ENCODE results near the gene BSCL2. TPM values are rescaled to one million over a fixed set of nuclear protein-coding genes. Genes with fewer than 3 reads are reported as not detected.

Gene BSCL2
- total and polyA plus RNA-seq, 2 of the 13 experiments (the other 11 are each of a cell fraction or from before 2014, with no cell fraction given): 19.5 to 21.1 TPM

DNA sequence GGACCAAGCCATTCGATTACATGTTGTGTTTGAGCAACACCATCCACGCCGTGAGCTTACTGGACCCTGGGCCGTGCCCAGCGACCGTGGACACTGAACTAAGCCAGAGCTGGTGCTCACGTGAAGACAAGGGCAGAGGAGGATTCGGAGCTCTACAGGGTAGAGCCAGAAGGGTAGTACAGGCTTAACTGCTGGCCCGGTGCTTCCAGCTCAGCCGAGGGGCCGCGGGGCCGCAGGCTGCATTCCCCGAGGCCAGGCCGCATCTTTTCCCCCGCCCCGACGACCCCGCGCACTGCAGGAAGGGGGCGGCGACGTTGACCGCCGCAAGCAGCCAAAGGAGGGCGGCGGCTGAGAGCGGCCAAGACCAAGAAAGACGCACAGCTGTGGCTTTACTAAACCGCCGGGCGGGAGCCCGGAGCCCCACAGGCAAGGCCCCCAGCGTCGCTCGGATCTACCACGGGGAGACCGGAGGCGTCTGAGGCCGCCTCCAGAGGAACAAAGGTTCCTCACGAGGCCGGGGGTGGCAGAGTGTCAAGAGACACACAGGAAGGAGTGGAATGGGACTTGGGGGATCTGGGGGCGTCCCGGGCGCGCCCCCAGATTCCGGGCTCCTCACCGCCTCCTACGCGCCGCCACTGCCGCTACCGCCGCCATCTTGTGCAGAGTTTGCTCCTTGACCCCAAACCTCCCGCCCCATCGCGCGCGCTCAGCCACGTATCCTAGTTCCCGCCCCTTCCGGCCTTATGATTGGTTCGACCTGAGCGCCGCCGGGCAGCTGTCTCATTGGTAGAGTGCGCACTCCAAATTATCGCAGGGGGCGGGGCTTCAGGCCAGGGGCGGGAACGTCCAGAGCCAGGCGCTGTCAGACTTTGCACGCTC, 61.0 kb downstream of the BSCL2 start, which contains the start of gene GANAB (continued):
- TF ChIP-seq, protein P1, sequence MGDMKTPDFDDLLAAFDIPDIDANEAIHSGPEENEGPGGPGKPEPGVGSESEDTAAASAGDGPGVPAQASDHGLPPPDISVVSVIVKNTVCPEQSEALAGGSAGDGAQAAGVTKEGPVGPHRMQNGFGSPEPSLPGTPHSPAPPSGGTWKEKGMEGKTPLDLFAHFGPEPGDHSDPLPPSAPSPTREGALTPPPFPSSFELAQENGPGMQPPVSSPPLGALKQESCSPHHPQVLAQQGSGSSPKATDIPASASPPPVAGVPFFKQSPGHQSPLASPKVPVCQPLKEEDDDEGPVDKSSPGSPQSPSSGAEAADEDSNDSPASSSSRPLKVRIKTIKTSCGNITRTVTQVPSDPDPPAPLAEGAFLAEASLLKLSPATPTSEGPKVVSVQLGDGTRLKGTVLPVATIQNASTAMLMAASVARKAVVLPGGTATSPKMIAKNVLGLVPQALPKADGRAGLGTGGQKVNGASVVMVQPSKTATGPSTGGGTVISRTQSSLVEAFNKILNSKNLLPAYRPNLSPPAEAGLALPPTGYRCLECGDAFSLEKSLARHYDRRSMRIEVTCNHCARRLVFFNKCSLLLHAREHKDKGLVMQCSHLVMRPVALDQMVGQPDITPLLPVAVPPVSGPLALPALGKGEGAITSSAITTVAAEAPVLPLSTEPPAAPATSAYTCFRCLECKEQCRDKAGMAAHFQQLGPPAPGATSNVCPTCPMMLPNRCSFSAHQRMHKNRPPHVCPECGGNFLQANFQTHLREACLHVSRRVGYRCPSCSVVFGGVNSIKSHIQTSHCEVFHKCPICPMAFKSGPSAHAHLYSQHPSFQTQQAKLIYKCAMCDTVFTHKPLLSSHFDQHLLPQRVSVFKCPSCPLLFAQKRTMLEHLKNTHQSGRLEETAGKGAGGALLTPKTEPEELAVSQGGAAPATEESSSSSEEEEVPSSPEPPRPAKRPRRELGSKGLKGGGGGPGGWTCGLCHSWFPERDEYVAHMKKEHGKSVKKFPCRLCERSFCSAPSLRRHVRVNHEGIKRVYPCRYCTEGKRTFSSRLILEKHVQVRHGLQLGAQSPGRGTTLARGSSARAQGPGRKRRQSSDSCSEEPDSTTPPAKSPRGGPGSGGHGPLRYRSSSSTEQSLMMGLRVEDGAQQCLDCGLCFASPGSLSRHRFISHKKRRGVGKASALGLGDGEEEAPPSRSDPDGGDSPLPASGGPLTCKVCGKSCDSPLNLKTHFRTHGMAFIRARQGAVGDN (CRISPR knock-in tag; IDR thresholded peaks at IDR 0.05): peak; percentile 76
- peak; percentile 18; the same call in 1 of the 2 replicates for TF ChIP-seq MIXL1 (CRISPR knock-in tag; IDR thresholded peaks at IDR 0.05)
- TF ChIP-seq, protein P2, sequence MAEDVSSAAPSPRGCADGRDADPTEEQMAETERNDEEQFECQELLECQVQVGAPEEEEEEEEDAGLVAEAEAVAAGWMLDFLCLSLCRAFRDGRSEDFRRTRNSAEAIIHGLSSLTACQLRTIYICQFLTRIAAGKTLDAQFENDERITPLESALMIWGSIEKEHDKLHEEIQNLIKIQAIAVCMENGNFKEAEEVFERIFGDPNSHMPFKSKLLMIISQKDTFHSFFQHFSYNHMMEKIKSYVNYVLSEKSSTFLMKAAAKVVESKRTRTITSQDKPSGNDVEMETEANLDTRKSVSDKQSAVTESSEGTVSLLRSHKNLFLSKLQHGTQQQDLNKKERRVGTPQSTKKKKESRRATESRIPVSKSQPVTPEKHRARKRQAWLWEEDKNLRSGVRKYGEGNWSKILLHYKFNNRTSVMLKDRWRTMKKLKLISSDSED (CRISPR knock-in tag; IDR thresholded peaks at IDR 0.05): no peak
- TF ChIP-seq NFKB2 (CRISPR knock-in tag; IDR thresholded peaks at IDR 0.05; ENCODE audit: borderline replicate concordance): peak; percentile 21; the same call in 1 of the 2 replicates
- TF ChIP-seq GLI4 (CRISPR knock-in tag; IDR thresholded peaks at IDR 0.05; ENCODE audit: borderline replicate concordance): peak; percentile 52; the same call in 1 of the 2 replicates
- TF ChIP-seq POLR2AphosphoS2 (IDR thresholded peaks at IDR 0.05; ENCODE audit: low read depth, low read length): 0 out of 2 replicates have a peak, but pooled peaks have one; percentile 54
- peak; percentile 26; the same call in 1 of the 2 replicates for TF ChIP-seq ZNF709 (CRISPR knock-in tag; IDR thresholded peaks at IDR 0.05)
- TF ChIP-seq TGIF2 (CRISPR knock-in tag; IDR thresholded peaks at IDR 0.05): peak; percentile 74
- no peak for TF ChIP-seq CEBPB (IDR thresholded peaks at IDR 0.05; ENCODE audit: borderline replicate concordance, low read depth, low read length)
- no peak for TF ChIP-seq PCBP2 (optimal IDR thresholded peaks at IDR 0.05; ENCODE audit: low read depth, low read length, poor library complexity, severe bottlenecking)
- TF ChIP-seq, protein P3, sequence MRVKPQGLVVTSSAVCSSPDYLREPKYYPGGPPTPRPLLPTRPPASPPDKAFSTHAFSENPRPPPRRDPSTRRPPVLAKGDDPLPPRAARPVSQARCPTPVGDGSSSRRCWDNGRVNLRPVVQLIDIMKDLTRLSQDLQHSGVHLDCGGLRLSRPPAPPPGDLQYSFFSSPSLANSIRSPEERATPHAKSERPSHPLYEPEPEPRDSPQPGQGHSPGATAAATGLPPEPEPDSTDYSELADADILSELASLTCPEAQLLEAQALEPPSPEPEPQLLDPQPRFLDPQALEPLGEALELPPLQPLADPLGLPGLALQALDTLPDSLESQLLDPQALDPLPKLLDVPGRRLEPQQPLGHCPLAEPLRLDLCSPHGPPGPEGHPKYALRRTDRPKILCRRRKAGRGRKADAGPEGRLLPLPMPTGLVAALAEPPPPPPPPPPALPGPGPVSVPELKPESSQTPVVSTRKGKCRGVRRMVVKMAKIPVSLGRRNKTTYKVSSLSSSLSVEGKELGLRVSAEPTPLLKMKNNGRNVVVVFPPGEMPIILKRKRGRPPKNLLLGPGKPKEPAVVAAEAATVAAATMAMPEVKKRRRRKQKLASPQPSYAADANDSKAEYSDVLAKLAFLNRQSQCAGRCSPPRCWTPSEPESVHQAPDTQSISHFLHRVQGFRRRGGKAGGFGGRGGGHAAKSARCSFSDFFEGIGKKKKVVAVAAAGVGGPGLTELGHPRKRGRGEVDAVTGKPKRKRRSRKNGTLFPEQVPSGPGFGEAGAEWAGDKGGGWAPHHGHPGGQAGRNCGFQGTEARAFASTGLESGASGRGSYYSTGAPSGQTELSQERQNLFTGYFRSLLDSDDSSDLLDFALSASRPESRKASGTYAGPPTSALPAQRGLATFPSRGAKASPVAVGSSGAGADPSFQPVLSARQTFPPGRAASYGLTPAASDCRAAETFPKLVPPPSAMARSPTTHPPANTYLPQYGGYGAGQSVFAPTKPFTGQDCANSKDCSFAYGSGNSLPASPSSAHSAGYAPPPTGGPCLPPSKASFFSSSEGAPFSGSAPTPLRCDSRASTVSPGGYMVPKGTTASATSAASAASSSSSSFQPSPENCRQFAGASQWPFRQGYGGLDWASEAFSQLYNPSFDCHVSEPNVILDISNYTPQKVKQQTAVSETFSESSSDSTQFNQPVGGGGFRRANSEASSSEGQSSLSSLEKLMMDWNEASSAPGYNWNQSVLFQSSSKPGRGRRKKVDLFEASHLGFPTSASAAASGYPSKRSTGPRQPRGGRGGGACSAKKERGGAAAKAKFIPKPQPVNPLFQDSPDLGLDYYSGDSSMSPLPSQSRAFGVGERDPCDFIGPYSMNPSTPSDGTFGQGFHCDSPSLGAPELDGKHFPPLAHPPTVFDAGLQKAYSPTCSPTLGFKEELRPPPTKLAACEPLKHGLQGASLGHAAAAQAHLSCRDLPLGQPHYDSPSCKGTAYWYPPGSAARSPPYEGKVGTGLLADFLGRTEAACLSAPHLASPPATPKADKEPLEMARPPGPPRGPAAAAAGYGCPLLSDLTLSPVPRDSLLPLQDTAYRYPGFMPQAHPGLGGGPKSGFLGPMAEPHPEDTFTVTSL (CRISPR knock-in tag; IDR thresholded peaks at IDR 0.05; ENCODE audit: borderline replicate concordance): peak; percentile 27; the same call in 1 of the 2 replicates
- TF ChIP-seq POLR2G (IDR thresholded peaks at IDR 0.05; ENCODE audit: low read depth, low read length): peak; percentile 97
- peak; percentile 93 for TF ChIP-seq GABPB1 (CRISPR knock-in tag; IDR thresholded peaks at IDR 0.05)
- peak; percentile 80 for TF ChIP-seq THAP11 (CRISPR knock-in tag; IDR thresholded peaks at IDR 0.05)
- TF ChIP-seq ZNF670 (CRISPR knock-in tag; IDR thresholded peaks at IDR 0.05; ENCODE audit: borderline replicate concordance): peak; percentile 73; the same call in 1 of the 2 replicates

Measured in HepG2 (cell line).